PFSK-1 (cell line): ENCODE data around the gene PIK3CD.

Source experiments
- FOXP2 ChIP-seq: optimal IDR thresholded peaks from 2 replicates; pipeline ENCODE3; 2011; ENCODE audit warnings: borderline replicate concordance, control low read depth, inconsistent platforms; ENCODE audit not compliant: insufficient read depth; ENCODE audit errors: extremely low read length, extremely low read depth
- POLR2AphosphoS5 ChIP-seq: IDR thresholded peaks from 2 replicates; pipeline ENCODE4 v1.6.1; 2012; ENCODE audit warnings: low read depth, mild to moderate bottlenecking, control low read depth, low read length, moderate library complexity
- SIN3A ChIP-seq: IDR thresholded peaks from 2 replicates; pipeline ENCODE4 v1.6.1; 2012; ENCODE audit warnings: mild to moderate bottlenecking, low read length, moderate library complexity, borderline replicate concordance; ENCODE audit not compliant: insufficient read depth
- TAF1 ChIP-seq: IDR thresholded peaks from 2 replicates; pipeline ENCODE4 v1.6.1; 2012; ENCODE audit warnings: low read length, control low read depth, borderline replicate concordance; ENCODE audit not compliant: insufficient read depth
- TF ChIP-seq, protein P1 (sequence below), 2 experiments: IDR thresholded peaks; 2 replicates each; pipeline versions ENCODE4 v1.6.1 to v1.8.0; 2011 to 2012; ENCODE audit warnings: low read depth in 2 of 2, low read length in 2 of 2, control low read depth in 1 of 2, inconsistent platforms in 1 of 2, mild to moderate bottlenecking in 1 of 2, moderate library complexity in 1 of 2; ENCODE audit not compliant: insufficient read depth in 1 of 2

DNA sequence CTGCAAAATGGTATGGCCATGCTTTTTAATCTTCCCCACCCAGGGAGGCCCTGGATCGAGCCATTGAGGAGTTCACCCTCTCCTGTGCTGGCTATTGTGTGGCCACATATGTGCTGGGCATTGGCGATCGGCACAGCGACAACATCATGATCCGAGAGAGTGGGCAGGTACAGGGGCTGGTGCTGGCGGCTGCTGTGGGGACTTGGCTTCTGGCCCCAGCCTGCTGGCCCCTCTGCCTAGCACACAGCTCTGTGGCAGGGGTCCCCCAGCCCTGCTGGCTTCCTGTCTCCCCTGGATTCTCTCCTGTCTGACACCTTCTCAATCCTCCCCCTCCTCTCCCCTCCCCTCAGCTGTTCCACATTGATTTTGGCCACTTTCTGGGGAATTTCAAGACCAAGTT lies 72.4 kb downstream of the PIK3CD start:
- TF ChIP-seq TAF1, result no peak
- no peak for TF ChIP-seq POLR2AphosphoS5
- TF ChIP-seq, protein P1, sequence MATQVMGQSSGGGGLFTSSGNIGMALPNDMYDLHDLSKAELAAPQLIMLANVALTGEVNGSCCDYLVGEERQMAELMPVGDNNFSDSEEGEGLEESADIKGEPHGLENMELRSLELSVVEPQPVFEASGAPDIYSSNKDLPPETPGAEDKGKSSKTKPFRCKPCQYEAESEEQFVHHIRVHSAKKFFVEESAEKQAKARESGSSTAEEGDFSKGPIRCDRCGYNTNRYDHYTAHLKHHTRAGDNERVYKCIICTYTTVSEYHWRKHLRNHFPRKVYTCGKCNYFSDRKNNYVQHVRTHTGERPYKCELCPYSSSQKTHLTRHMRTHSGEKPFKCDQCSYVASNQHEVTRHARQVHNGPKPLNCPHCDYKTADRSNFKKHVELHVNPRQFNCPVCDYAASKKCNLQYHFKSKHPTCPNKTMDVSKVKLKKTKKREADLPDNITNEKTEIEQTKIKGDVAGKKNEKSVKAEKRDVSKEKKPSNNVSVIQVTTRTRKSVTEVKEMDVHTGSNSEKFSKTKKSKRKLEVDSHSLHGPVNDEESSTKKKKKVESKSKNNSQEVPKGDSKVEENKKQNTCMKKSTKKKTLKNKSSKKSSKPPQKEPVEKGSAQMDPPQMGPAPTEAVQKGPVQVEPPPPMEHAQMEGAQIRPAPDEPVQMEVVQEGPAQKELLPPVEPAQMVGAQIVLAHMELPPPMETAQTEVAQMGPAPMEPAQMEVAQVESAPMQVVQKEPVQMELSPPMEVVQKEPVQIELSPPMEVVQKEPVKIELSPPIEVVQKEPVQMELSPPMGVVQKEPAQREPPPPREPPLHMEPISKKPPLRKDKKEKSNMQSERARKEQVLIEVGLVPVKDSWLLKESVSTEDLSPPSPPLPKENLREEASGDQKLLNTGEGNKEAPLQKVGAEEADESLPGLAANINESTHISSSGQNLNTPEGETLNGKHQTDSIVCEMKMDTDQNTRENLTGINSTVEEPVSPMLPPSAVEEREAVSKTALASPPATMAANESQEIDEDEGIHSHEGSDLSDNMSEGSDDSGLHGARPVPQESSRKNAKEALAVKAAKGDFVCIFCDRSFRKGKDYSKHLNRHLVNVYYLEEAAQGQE (IDR thresholded peaks at IDR 0.05; ENCODE audit: insufficient read depth in 1 of 2, low read depth in 2 of 2, low read length in 2 of 2), result no peak
- TF ChIP-seq SIN3A, result no peak
- no peak for TF ChIP-seq FOXP2
